ENCODE data around the gene SELE. TPM values are rescaled to one million over a fixed set of nuclear protein-coding genes. Genes with fewer than 3 reads are reported as not detected.
"Not testable (repeated sequence)": the region's sequence is repeated elsewhere in the genome, so short reads cannot be mapped to it uniquely, and the experiment has no call there.

The SELE gene
- total RNA-seq, 4 donors from 2014 or later, result 0.21 to 6.8 (median 1.9) TPM

DNA sequence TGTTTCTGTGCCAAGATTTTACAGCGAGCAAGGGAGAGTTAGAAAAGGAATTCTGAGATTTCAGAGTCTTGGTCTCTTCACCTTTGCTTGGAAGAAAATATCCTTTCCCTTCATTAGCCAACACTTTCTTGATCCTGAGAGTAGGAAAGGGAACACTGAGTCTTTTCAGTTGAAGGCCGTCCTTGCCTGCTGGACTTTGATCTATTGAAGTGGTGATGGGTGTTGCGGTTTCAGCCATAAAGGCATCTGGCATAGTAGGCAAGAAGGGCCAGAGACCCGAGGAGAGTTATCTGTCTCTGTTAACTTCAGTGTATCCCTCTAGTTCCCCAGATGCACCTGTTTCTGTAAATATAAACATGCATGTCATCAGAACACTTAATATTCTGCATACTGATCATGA is 9.7 kb downstream of the SELE start:
- H3K36me3 ChIP-seq, result no peaks in the 10 kb centered on the region
- H3K4me3 ChIP-seq, result no peak overlapping the region
- H3K27ac ChIP-seq, result peak overlapping the region in 2 of 4 donors; percentile 24 to 50
- peak in 1 of 2 donors; percentile 47 for TF ChIP-seq EP300 (IDR thresholded peaks at IDR 0.05)
- no peak for TF ChIP-seq POLR2A (IDR thresholded peaks at IDR 0.05)
- no peak for DNase-seq (ENCODE audit: low spot score in 2 of 2)
- H3K4me1 ChIP-seq, result peaks cover 0 to 17% (median 0%) of the 10 kb centered on the region in 4 donors
- no peaks in the 10 kb centered on the region for H3K27me3 ChIP-seq
- H3K9me3 ChIP-seq, result no peaks in the 10 kb centered on the region
- 35 to 43% methylated on average over 4 of the region's 4 CpGs for WGBS, 2 donors

DNA sequence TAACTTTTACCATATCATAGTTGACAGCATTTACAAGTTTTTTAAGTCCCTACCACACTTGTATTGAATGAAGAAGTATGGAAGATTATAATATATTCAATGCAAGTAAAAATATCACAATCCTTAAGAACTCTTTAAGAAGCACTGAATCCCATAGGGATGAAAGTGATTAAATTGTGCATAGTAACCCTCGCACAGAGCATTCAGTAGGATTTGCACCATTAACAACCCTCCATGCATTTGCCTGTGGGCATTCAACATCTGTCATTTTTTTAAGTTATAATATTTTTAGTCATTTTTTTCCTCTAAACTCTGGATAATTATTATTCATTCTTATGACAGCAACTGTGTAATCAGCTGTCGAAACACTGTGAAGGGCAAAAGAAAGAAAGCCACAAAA is 10.1 kb downstream of the SELE start:
- H3K36me3 ChIP-seq, result no peaks in the 10 kb centered on the region
- no peaks in the 10 kb centered on the region for H3K27me3 ChIP-seq
- H3K9me3 ChIP-seq, result no peaks in the 10 kb centered on the region
- H3K27ac ChIP-seq, result peak overlapping the region in 1 of 4 donors; percentile 50
- 42 to 45% methylated on average over 2 of the region's 2 CpGs for WGBS, 2 donors
- no peak for TF ChIP-seq POLR2A (IDR thresholded peaks at IDR 0.05)
- TF ChIP-seq, protein P1, sequence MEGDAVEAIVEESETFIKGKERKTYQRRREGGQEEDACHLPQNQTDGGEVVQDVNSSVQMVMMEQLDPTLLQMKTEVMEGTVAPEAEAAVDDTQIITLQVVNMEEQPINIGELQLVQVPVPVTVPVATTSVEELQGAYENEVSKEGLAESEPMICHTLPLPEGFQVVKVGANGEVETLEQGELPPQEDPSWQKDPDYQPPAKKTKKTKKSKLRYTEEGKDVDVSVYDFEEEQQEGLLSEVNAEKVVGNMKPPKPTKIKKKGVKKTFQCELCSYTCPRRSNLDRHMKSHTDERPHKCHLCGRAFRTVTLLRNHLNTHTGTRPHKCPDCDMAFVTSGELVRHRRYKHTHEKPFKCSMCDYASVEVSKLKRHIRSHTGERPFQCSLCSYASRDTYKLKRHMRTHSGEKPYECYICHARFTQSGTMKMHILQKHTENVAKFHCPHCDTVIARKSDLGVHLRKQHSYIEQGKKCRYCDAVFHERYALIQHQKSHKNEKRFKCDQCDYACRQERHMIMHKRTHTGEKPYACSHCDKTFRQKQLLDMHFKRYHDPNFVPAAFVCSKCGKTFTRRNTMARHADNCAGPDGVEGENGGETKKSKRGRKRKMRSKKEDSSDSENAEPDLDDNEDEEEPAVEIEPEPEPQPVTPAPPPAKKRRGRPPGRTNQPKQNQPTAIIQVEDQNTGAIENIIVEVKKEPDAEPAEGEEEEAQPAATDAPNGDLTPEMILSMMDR (IDR thresholded peaks at IDR 0.05), result no peak
- TF ChIP-seq EP300 (IDR thresholded peaks at IDR 0.05), result no peak
- H3K4me1 ChIP-seq, result peaks cover 0 to 17% (median 0%) of the 10 kb centered on the region in 4 donors
- H3K4me3 ChIP-seq, result no peak overlapping the region
- DNase-seq (ENCODE audit: low spot score in 2 of 2), result no peak

DNA sequence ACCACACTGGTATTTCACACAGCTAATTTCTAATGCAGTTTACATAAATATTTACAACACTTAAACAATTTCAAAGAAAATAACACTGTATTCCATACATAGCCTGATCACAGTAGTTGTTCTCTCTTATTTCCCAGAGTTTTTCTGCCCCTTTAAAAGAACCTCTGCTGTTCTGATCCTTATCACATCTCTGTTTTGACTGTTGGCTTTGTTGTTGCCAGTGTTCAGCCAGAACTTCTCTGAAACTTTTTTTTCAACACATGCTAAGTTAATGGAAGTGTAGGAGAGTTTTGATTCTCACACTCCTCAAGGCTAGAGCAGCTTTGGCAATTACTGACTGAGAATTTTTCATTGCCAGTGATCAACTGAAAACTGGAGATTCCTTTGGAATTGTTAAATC is 11.1 kb downstream of the SELE start:
- TF ChIP-seq EP300 (IDR thresholded peaks at IDR 0.05), result no peak
- TF ChIP-seq, protein P1 (IDR thresholded peaks at IDR 0.05), result no peak
- TF ChIP-seq POLR2A (IDR thresholded peaks at IDR 0.05), result no peak
- Histone ChIP-seq H3K4me1 (peaks cover 0 to 17% (median 0%) of the 10 kb centered on the region in 4 donors), H3K27me3 (no peaks in the 10 kb centered on the region), H3K36me3 (no peaks in the 10 kb centered on the region), H3K4me3 (no peak overlapping the region), H3K27ac (peak overlapping the region in 1 of 4 donors; percentile 15), H3K9me3 (no peaks in the 10 kb centered on the region)
- DNase-seq (ENCODE audit: low spot score in 2 of 2), result no peak

DNA sequence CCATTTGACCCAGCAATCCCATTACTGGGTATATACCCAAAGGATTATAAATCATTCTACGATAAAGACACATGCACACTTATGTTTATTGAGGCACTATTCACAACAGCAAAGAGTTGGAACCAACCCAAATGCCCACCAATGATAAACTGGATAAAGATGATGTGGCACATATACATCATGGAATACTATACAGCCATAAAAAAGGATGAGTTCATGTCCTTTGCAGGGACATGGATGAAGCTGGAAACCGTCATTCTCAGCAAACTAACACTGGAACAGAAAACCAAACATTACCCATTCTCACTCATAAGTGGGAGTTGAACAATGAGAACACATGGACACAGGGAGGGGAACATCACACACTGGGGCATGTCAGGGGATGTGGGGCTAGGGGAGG is 18.8 kb downstream of the SELE start:
- Histone ChIP-seq H3K9me3 (peaks cover 0 to 17% (median 0%) of the 10 kb centered on the region in 4 donors), H3K4me1 (peaks cover 0 to 12% (median 0%) of the 10 kb centered on the region in 4 donors)
- not testable (repeated sequence) for H3K27me3 ChIP-seq; H3K4me3 ChIP-seq; H3K27ac ChIP-seq; H3K36me3 ChIP-seq; DNase-seq (ENCODE audit: low spot score in 2 of 2)
- 81 to 89% methylated on average over 2 of the region's 2 CpGs for WGBS, 2 donors

DNA sequence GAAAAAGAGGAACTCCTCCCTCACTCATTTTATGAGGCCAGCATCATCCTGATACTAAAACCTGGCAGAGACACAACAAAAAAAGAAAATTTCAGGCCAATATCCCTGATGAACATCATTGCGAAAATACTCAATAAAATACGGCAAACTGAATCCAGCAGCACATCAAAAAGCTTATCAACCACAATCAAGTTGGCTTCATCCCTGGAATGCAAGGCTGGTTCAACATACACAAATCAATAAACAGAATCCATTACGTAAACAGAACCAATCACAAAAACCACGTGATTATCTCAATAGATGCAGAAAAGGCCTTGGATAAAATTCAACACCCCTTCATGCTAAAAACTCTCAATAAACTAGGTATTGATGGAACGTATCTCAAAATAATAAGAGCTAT is 20.8 kb downstream of the SELE start:
- not testable (repeated sequence) for H3K36me3 ChIP-seq; DNase-seq (ENCODE audit: low spot score in 2 of 2); H3K4me3 ChIP-seq; H3K27ac ChIP-seq; H3K27me3 ChIP-seq
- peaks cover 0 to 17% (median 0%) of the 10 kb centered on the region in 4 donors for H3K9me3 ChIP-seq
- H3K4me1 ChIP-seq, result peaks cover 0 to 12% (median 0%) of the 10 kb centered on the region in 4 donors
- WGBS, 2 donors, result 93 to 94% methylated on average over 5 of the region's 5 CpGs

DNA sequence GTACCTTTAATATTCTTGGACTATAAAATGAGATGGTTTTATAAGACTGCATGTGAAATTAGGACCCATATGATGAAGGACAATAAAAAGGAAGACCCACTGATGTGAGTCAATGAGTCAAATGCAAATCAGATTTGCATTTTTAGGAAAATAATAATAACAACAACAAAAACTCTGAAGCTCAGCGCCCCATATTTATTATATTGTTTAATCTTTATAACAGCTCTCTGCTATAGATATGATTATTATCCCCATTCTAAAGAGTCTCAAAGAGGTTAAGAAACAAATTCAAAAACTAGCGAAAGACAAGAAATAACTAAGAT is 21.6 kb downstream of the SELE start:
- H3K4me3 ChIP-seq, result no peak overlapping the region
- TF ChIP-seq, protein P1 (IDR thresholded peaks at IDR 0.05), result no peak
- no peak for TF ChIP-seq POLR2A (IDR thresholded peaks at IDR 0.05)
- TF ChIP-seq EP300 (IDR thresholded peaks at IDR 0.05), result no peak
- no peaks in the 10 kb centered on the region for H3K27me3 ChIP-seq
- H3K9me3 ChIP-seq, result peaks cover 0 to 17% (median 0%) of the 10 kb centered on the region in 4 donors
- no peak for DNase-seq (ENCODE audit: low spot score in 2 of 2)
- H3K36me3 ChIP-seq, result no peaks in the 10 kb centered on the region
- H3K27ac ChIP-seq, result no peak overlapping the region
- peaks cover 0 to 12% (median 0%) of the 10 kb centered on the region in 4 donors for H3K4me1 ChIP-seq
- WGBS, 2 donors, result 89 to 93% methylated on average over 2 of the region's 2 CpGs
